PC-9 (cell line): ENCODE data around the gene BCO2. TPM values are rescaled to one million over a fixed set of nuclear protein-coding genes. Genes with fewer than 3 reads are reported as not detected.
"Not testable (repeated sequence)": the region's sequence is repeated elsewhere in the genome, so short reads cannot be mapped to it uniquely, and the experiment has no call there.

Experiments
- BruUV-seq: library from RNA; stranded (reverse); fragments of 400-500 nt; replicated peaks from 2 replicates; lab custom pipeline; 2021; lab: Mats Ljungman, UMichigan
- CTCF ChIA-PET: fragments of 300-600 bp; sonication (Branson Sonifier 250); formaldehyde crosslinking; loops from one replicate; lab custom pipeline; 2022; ENCODE audit warnings: antibody characterized with exemption; lab: Charles Lee
- POLR2A ChIA-PET: fragments of 300-600 bp; sonication (Branson Sonifier 250); formaldehyde crosslinking; loops from one replicate; lab custom pipeline; 2022; ENCODE audit warnings: antibody characterized with exemption; ENCODE audit not compliant: unreplicated experiment; lab: Charles Lee
- DNase-seq, 2 experiments: peaks; one replicate each; pipeline versions ENCODE4 v3.0.0 to v3.0.0-alpha.2; 2015 to 2022; ENCODE audit warnings: mixed read lengths in 1 of 2
- H2AFZ ChIP-seq: fragments of 200-600 bp; sonication (generic); 2 replicates; pipeline ENCODE4 v1.8.1; 2017; ENCODE audit warnings: antibody characterized with exemption
- H3F3A ChIP-seq: fragments of 200-600 bp; sonication (generic); 2 replicates; pipeline ENCODE4 v1.8.1; 2017; ENCODE audit warnings: antibody characterized with exemption, mild to moderate bottlenecking, low read depth; ENCODE audit not compliant: insufficient read depth
- H3K27ac ChIP-seq: fragments of 200-600 bp; sonication (generic); 2 replicates; pipeline ENCODE4 v1.6.1; 2016; ENCODE audit warnings: mixed run types
- H3K27me3 ChIP-seq: fragments of 200-600 bp; sonication (generic); 2 replicates; pipeline ENCODE4 v1.6.1; 2016; ENCODE audit warnings: low read depth, mixed run types; ENCODE audit not compliant: insufficient read depth
- H3K36me3 ChIP-seq: fragments of 200-600 bp; sonication (generic); 2 replicates; pipeline ENCODE4 v1.6.1; 2016; ENCODE audit warnings: low read depth, mixed run types
- H3K4me1 ChIP-seq: fragments of 200-600 bp; sonication (generic); replicated peaks from 2 replicates; pipeline ENCODE4 v1.6.1; 2016; ENCODE audit warnings: mixed run types; ENCODE audit not compliant: insufficient read depth
- H3K4me2 ChIP-seq: fragments of 200-600 bp; sonication (generic); 2 replicates; pipeline ENCODE4 v1.6.1; 2017; ENCODE audit warnings: mixed run types
- H3K4me3 ChIP-seq: fragments of 200-600 bp; sonication (generic); 2 replicates; pipeline ENCODE4 v1.6.1; 2016; ENCODE audit warnings: mixed run types
- H3K79me2 ChIP-seq: fragments of 200-600 bp; sonication (generic); 2 replicates; pipeline ENCODE4 v1.6.1; 2017; ENCODE audit warnings: low read depth, mixed run types
- H3K9me2 ChIP-seq: fragments of 200-600 bp; sonication (generic); 2 replicates; pipeline ENCODE4 v1.8.1; 2017; ENCODE audit warnings: mild to moderate bottlenecking; ENCODE audit not compliant: insufficient read depth
- H3K9me3 ChIP-seq: fragments of 200-600 bp; sonication (generic); 2 replicates; pipeline ENCODE4 v1.8.1; 2016; ENCODE audit warnings: low read depth; ENCODE audit not compliant: insufficient read depth
- H4K20me1 ChIP-seq: fragments of 200-600 bp; sonication (generic); 2 replicates; pipeline ENCODE4 v1.8.1; 2017; ENCODE audit not compliant: insufficient read depth
- CTCF ChIP-seq: fragments of 200-600 bp; sonication (generic); conservative IDR thresholded peaks from 2 replicates; pipeline ENCODE4 v1.6.1; 2017; ENCODE audit warnings: mixed run types, antibody characterized with exemption, mild to moderate bottlenecking, moderate library complexity
- EZH2 ChIP-seq: fragments of 200-600 bp; sonication (generic); IDR thresholded peaks from 2 replicates; pipeline ENCODE4 v1.8.0; 2017; ENCODE audit warnings: antibody characterized with exemption, low read depth
- intact Hi-C: fragments of 100-400 bp; cut with micrococcal nuclease; formaldehyde crosslinking; loops from one replicate; pipeline ENCODE4 v1.10.0; 2022; ENCODE audit not compliant: unreplicated experiment
- total RNA-seq: library from RNA; stranded (reverse); gene quantifications from 2 replicates; pipeline ENCODE4 v1.2.3, GENCODE V29; 2021

BCO2 gene
- total RNA-seq, 1 experiment from 2014 or later, result 3.0 TPM

- Histone ChIP-seq H3K4me3 (no peak overlapping the region), H3K27me3 (no peaks in the 10 kb centered on the region), H3K27ac (peak overlapping the region; percentile 76), H3K9me3 (no peaks in the 10 kb centered on the region), H2AFZ (no peak overlapping the region), H3K79me2 (no peaks in the 10 kb centered on the region), H3F3A (peaks cover 22% of the 10 kb centered on the region), H3K36me3 (no peaks in the 10 kb centered on the region), H4K20me1 (no peaks in the 10 kb centered on the region), H3K4me2 (peak overlapping the region; percentile 59), H3K9me2 (no peaks in the 10 kb centered on the region), H3K4me1 (peaks cover 36% of the 10 kb centered on the region)
- ChIA-PET CTCF (interaction anchor here (0.5 kb wide), 1 partner anchor 83 kb away, joined by 5 read pairs; no protein-coding TSS in a partner anchor), POLR2A (no interaction called here)
- no peak for DNase-seq
- no TSS peak for BruUV-seq
- TF ChIP-seq EZH2 (no peak), CTCF (no peak)
- intact Hi-C loops, result no loop called here
These were observed 21.3 kb downstream of the BCO2 start for GRCh38 chr11:112196519-112197087.

GRCh38 chr11:112199101-112199500 lies 23.8 kb downstream of the BCO2 start:
- CTCF ChIA-PET, result interaction anchor here (0.6 kb wide), 1 partner anchor 769 kb away, joined by 8 read pairs; no protein-coding TSS in a partner anchor
- H4K20me1 ChIP-seq, H3K36me3 ChIP-seq, intact Hi-C loops, H3K27ac ChIP-seq, H3K9me2 ChIP-seq, H3K4me3 ChIP-seq, H3K4me2 ChIP-seq, H2AFZ ChIP-seq, DNase-seq, POLR2A ChIA-PET, H3K79me2 ChIP-seq, BruUV-seq, H3K27me3 ChIP-seq, H3K9me3 ChIP-seq: not testable (repeated sequence)
- Histone ChIP-seq H3K4me1 (peaks cover 32% of the 10 kb centered on the region), H3F3A (peaks cover 22% of the 10 kb centered on the region)

GRCh38 chr11:112200252-112200651 lies 24.9 kb downstream of the BCO2 start:
- Histone ChIP-seq H3F3A (peaks cover 15% of the 10 kb centered on the region), H3K79me2 (no peaks in the 10 kb centered on the region), H3K9me2 (no peaks in the 10 kb centered on the region), H3K9me3 (no peaks in the 10 kb centered on the region), H3K27me3 (no peaks in the 10 kb centered on the region), H3K4me3 (no peak overlapping the region), H3K4me2 (no peak overlapping the region), H3K4me1 (peaks cover 20% of the 10 kb centered on the region), H2AFZ (no peak overlapping the region), H3K27ac (no peak overlapping the region), H4K20me1 (no peaks in the 10 kb centered on the region), H3K36me3 (no peaks in the 10 kb centered on the region)
- no peak for DNase-seq
- intact Hi-C loops, result no loop called here
- TF ChIP-seq CTCF, result no peak
- TF ChIP-seq EZH2, result no peak
- no TSS peak for BruUV-seq
- ChIA-PET POLR2A (no interaction called here), CTCF (no interaction called here)

GRCh38 chr11:112206071-112206470 lies 30.8 kb downstream of the BCO2 start:
- no peak overlapping the region for H3K4me3 ChIP-seq
- no peak overlapping the region for H3K4me2 ChIP-seq
- no peaks in the 10 kb centered on the region for H3K36me3 ChIP-seq
- no peaks in the 10 kb centered on the region for H4K20me1 ChIP-seq
- no peaks in the 10 kb centered on the region for H3K4me1 ChIP-seq
- H3F3A ChIP-seq, result no peaks in the 10 kb centered on the region
- intact Hi-C loops, result no loop called here
- no TSS peak for BruUV-seq
- H3K27me3 ChIP-seq, result no peaks in the 10 kb centered on the region
- H3K9me2 ChIP-seq, result no peaks in the 10 kb centered on the region
- H3K27ac ChIP-seq, result no peak overlapping the region
- no peaks in the 10 kb centered on the region for H3K79me2 ChIP-seq
- H3K9me3 ChIP-seq, result no peaks in the 10 kb centered on the region
- no peak overlapping the region for H2AFZ ChIP-seq
- POLR2A ChIA-PET, result interaction anchor here (0.6 kb wide), 1 partner anchor 74 kb away, joined by 24 read pairs; no protein-coding TSS in a partner anchor
- TF ChIP-seq EZH2 (no peak), CTCF (no peak)
- no peak for DNase-seq
- CTCF ChIA-PET, result no interaction called here
